GM15510 (cell line): Measurements from ENCODE around the gene MET.

ENCODE experiments used
- POLR2A ChIP-seq: IDR thresholded peaks from 3 replicates; pipeline ENCODE4 v1.6.1; 2011; ENCODE audit warnings: borderline replicate concordance; ENCODE audit not compliant: insufficient read length; ENCODE audit errors: extremely low read depth

Gene MET

GRCh38 chr7:116686812-116687419, 14.9 kb downstream of the MET start:
- TF ChIP-seq POLR2A, result no peak

DNA sequence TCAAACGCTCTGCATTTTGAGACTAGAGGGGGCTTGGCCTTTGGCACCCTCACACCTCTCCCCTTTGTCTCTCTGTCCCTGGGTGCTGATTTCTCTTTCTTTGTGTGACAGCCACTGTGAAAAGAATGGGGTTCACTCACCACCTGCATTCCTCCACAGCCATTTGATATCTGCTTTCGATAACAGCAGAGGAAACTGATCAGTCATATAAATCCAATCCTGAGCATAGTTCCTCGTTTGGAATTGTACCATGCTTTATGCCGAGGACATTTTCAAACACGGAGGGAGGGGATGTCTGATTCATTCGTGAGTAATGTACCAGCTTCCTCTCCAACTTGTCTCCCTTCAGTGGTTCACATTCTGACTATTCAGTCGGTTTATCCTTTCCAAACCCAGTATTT, 15.8 kb downstream of the MET start:
- TF ChIP-seq POLR2A, result no peak

DNA sequence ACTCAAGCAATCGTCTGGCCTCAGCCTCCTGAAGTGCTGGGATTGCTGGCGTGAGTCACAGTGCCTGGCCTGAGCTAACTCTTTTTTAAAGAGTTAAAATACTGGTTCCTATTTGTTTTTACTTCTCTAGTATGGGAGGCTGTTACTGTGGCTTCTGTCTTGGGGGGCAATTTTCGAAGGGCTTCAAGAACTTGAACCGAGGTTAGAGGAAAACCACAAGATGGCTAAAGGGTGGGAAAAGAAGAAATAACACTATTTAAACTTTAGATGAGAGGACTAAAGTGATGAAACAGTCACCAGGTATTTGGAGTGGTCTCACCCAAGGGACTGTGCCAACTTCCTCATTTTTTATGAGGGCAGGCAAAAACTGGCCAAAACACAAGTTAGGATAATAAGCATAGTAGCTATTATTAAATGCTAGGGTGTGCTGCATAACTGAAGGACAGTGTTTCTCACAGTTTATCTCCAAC, 17.8 kb downstream of the MET start:
- TF ChIP-seq POLR2A, result no peak

DNA sequence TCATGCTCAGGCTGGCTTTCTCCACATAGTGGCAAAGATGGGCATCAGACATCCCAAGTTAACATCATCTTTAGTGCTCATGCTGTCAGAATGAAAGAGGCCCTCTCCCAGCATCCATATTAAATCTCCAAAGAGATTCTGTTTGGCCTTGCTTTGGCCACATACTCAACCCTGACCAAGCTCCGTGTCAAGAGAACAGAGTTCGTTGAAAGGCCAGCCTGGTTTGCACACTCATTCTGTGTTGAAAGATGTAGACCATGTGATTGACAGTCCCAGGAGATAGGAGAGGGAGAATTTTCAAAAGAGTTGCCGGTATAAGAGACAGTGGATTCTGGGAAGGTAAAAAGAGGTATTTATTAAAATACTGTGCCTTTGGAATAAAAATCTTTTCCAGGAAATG, 19.7 kb downstream of the MET start:
- TF ChIP-seq POLR2A, result no peak

- no peak for TF ChIP-seq POLR2A
Observed at GRCh38 chr7:116692401-116693308, 20.7 kb downstream of the MET start.

DNA sequence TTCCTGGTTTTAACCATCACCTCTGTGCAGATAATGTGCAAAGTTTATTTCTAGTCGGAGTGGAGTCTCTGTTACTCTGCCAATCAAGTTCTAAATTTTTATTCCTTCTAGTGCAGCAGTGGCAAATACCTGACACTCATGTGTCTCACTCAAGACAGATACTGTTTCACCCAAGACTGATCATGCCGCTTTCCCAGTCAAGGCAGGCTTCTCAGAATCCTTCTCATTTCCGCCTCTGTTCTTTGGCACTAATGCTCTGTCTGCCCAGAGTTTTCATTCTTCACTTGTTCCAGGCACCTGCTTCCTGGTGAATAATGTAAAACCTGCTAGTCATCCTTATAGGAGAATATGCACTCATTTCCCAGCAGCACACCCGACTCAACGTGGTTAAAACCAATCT, 24.7 kb downstream of the MET start:
- no peak for TF ChIP-seq POLR2A

DNA sequence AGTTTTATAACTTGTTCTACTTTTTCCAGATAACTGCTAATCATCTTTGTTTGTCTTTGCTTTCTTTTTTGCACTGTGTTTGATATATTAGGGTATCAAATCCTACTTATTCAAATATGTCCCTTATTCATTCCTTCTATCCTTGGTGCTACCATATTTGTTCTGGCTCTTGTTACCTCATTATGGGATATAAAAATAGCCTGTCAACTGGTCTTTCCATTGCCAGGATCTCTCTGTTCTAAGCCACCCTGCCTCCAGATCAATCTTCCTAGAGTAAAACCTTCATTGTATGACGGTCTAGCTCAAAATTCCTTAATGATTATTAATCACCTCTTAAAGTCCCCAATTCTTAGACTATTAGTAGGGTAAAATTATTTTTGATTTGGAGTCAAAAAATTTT, 25.2 kb downstream of the MET start:
- no peak for TF ChIP-seq POLR2A

DNA sequence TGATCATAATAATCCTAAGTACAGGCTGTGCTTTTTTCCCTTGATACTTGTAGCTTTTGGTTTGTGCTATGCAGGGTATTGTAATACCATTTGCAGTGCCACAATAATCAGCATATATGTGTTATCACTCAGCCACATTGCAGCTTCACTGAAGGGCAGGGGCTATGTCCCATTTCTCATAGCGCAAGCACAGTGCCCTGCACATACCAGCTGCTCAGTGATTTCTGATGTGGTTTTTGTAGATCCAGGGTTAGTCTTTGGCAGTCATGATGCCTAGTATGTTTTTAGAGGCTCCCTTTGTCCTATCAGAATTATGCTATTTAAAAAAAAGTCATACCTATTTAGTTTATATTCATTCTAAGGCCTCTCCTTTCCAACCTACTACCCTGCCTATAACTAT, 25.8 kb downstream of the MET start:
- no peak for TF ChIP-seq POLR2A

GRCh38 chr7:116698396-116698795, 26.4 kb downstream of the MET start:
- TF ChIP-seq POLR2A, result no peak

- TF ChIP-seq POLR2A, result no peak
Observed at GRCh38 chr7:116698930-116699721, 27.1 kb downstream of the MET start.

DNA sequence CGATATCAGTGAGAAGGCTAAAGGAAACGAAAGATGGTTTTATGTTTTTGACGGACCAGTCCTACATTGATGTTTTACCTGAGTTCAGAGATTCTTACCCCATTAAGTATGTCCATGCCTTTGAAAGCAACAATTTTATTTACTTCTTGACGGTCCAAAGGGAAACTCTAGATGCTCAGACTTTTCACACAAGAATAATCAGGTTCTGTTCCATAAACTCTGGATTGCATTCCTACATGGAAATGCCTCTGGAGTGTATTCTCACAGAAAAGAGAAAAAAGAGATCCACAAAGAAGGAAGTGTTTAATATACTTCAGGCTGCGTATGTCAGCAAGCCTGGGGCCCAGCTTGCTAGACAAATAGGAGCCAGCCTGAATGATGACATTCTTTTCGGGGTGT, 27.7 kb downstream of the MET start:
- TF ChIP-seq POLR2A, result no peak

DNA sequence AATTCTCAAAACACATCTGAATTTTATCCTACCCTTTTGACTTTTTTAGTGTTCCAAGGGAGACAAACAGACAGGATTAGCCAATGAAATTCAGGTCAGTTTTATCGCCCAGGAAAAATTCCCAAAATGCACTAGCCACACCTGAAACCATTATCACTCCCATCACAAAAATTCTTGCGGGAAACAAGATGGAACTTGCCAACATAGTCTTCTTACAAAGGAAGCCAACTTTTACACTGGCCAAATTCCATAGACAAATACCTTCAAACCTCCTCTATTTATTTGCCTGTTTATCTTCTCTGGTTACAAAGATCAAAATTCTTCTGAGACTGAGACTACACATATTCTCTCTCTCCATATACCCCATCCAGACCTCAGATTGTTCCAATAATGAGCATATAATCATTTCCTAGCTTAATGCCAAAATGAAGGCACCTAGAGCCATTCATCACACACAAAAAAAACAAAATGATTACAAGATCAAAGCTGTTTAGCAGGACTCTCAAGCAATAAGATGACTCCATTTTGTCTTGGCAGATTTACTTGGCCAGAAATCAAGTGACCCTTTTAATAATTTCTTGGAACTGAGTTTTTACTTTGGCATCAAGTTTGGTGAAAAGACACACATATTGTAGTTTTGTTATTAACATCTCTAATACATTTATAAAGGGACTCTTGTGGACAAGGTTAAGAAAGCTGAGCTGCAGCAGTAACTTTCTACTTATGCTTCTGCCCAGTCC, 30.2 kb downstream of the MET start:
- no peak for TF ChIP-seq POLR2A

DNA sequence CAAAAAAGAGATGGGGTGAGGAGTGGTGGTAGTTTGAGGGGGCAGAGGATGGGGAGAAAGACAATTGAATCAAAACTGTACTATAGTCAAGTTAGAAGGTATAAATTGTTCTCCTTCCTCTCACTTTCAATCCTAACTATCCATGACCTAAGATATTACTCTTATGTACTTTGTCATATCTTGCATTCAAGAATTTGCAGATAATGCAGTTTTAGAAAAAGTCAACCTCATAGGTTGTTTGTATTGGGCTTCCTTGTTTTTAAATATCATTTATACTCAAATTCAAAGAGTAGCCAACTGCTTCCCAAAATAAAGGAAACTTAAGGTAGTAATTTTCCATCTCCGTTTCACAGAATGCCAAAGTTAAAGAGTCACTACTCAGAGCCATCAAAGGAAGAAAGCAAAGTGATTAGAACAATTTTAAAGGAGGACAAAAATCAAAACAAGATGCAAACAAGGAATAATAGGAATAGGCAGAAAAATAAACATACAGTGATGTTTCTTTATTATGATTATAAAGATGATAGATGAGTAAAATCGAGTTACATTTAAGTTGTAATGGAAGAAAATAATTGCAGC, 32.7 kb downstream of the MET start:
- no peak for TF ChIP-seq POLR2A

- TF ChIP-seq POLR2A, result no peak
Observed at GRCh38 chr7:116705419-116705818, 33.4 kb downstream of the MET start.

- TF ChIP-seq POLR2A, result no peak
Observed at GRCh38 chr7:116706668-116707126, 34.7 kb downstream of the MET start.

DNA sequence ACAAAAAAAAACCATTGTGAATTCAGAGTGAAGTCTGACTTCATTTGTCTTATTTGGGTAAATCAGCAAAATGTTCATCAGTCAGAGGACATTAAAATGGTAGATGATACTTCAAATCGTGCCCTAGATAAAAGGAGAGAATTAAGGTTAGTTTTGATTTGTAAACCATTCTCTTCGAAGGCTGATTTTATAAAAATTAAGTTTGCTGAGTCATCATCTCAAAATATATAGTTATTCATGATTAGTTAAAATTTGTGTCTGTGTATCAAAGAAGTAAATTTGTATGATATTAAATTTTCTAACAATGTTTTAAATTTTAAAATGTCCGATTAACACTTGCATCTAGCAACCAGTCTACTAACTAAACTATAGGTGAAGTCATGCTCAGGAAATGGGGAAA, 35.3 kb downstream of the MET start:
- TF ChIP-seq POLR2A, result no peak
